Activated CD8-positive, alpha-beta T cell treated with anti-CD3 and anti-CD28 coated beads for 36 hours (primary cell): ENCODE measurements around the gene KISS1R. TPM values are rescaled to one million over a fixed set of nuclear protein-coding genes. Genes with fewer than 3 reads are reported as not detected.

Experiments
- ATAC-seq: fragments of 200-7000 bp; cut with Tn5 transposase; one replicate; pipeline ENCODE4 v1.10.0; 2021; ENCODE audit warnings: mild to moderate bottlenecking, moderate library complexity
- CTCF ChIA-PET: fragments of 350-600 bp; sonication (Branson Sonifier 250); formaldehyde crosslinking; loops from one replicate; lab custom pipeline; 2021; ENCODE audit warnings: antibody characterized with exemption; lab: Charles Lee
- POLR2A ChIA-PET: fragments of 350-600 bp; sonication (Branson Sonifier 250); formaldehyde crosslinking; loops from one replicate; lab custom pipeline; 2021; ENCODE audit warnings: antibody characterized with exemption; lab: Charles Lee
- DNase-seq: peaks from one replicate; pipeline ENCODE4 v3.0.0-alpha.2; 2020
- H3K27ac Mint-ChIP-seq: one replicate; pipeline ENCODE4 v1.8.0; 2021; ENCODE audit warnings: mild to moderate bottlenecking, mixed read lengths
- H3K27me3 Mint-ChIP-seq: one replicate; pipeline ENCODE4 v1.8.0; 2021; ENCODE audit warnings: mixed read lengths
- H3K36me3 Mint-ChIP-seq: one replicate; pipeline ENCODE4 v1.8.0; 2021; ENCODE audit warnings: low read depth, mixed read lengths
- H3K4me1 Mint-ChIP-seq: one replicate; pipeline ENCODE4 v1.8.0; 2021; ENCODE audit warnings: low read depth, mixed read lengths
- H3K4me3 Mint-ChIP-seq: one replicate; pipeline ENCODE4 v1.8.0; 2021; ENCODE audit warnings: mild to moderate bottlenecking, moderate library complexity, mixed read lengths
- H3K9me3 Mint-ChIP-seq: one replicate; pipeline ENCODE4 v1.8.0; 2021; ENCODE audit warnings: mixed read lengths
- CTCF ChIP-seq: fragments of 200-600 bp; IDR thresholded peaks from one replicate; pipeline ENCODE4 v1.8.0; 2022; ENCODE audit warnings: antibody characterized with exemption, mild to moderate bottlenecking
- intact Hi-C: fragments of 100-400 bp; cut with micrococcal nuclease; formaldehyde crosslinking; loops from one replicate; pipeline ENCODE4 v1.10.0; 2022
- total RNA-seq, 2 experiments: library from RNA; stranded (reverse); gene quantifications; one replicate each; pipeline ENCODE4 v1.2.3, GENCODE V29; 2021

KISS1R gene
- total RNA-seq, 2 experiments from 2014 or later, result 14.0 to 15.5 TPM

GRCh38 chr19:961866-962620 lies 44.9 kb downstream of the KISS1R start:
- Mint-ChIP-seq H3K27me3 (no peaks in the 10 kb centered on the region), H3K36me3 (peaks cover 11% of the 10 kb centered on the region), H3K27ac (no peak overlapping the region), H3K9me3 (no peaks in the 10 kb centered on the region), H3K4me3 (no peak overlapping the region), H3K4me1 (peaks cover 5% of the 10 kb centered on the region)
- no peak for ATAC-seq
- no peak for DNase-seq
- intact Hi-C loops, result no loop called here
- TF ChIP-seq CTCF, result no peak
- CTCF ChIA-PET, result interaction anchor here (1.2 kb wide), 1 partner anchor 99 kb away, joined by 3 read pairs; no protein-coding TSS in a partner anchor
- POLR2A ChIA-PET, result no interaction called here

- ATAC-seq (no peak), DNase-seq (no peak)
- no peak for TF ChIP-seq CTCF
- ChIA-PET CTCF (interaction anchor here (1.2 kb wide), 1 partner anchor 99 kb away, joined by 3 read pairs; no protein-coding TSS in a partner anchor), POLR2A (no interaction called here)
- Mint-ChIP-seq H3K9me3 (no peaks in the 10 kb centered on the region), H3K36me3 (peaks cover 11% of the 10 kb centered on the region), H3K27ac (no peak overlapping the region), H3K4me1 (peaks cover 5% of the 10 kb centered on the region), H3K4me3 (no peak overlapping the region), H3K27me3 (no peaks in the 10 kb centered on the region)
- intact Hi-C loops, result no loop called here
Observed at GRCh38 chr19:962683-963400, 45.7 kb downstream of the KISS1R start.

- ATAC-seq, result no peak
- CTCF ChIA-PET, result no interaction called here
- H3K27ac Mint-ChIP-seq, result no peak overlapping the region
- H3K27me3 Mint-ChIP-seq, result no peaks in the 10 kb centered on the region
- H3K36me3 Mint-ChIP-seq, result peaks cover 14% of the 10 kb centered on the region
- DNase-seq, result no peak
- intact Hi-C loops, result no loop called here
- no peak overlapping the region for H3K4me3 Mint-ChIP-seq
- POLR2A ChIA-PET, result interaction anchor here (1.5 kb wide), 1 partner anchor 28 kb away, joined by 3 read pairs; no protein-coding TSS in a partner anchor
- TF ChIP-seq CTCF, result no peak
- no peaks in the 10 kb centered on the region for H3K9me3 Mint-ChIP-seq
- peaks cover 3% of the 10 kb centered on the region for H3K4me1 Mint-ChIP-seq
Observed at GRCh38 chr19:963486-963951, 46.4 kb downstream of the KISS1R start.

- Mint-ChIP-seq H3K27ac (no peak overlapping the region), H3K4me3 (no peak overlapping the region)
- intact Hi-C loops, result no loop called here
Observed at GRCh38 chr19:964116-964520, 47.0 kb downstream of the KISS1R start.

More at GRCh38 chr19:964116-964520, 47.0 kb downstream of the KISS1R start:
- no peak for DNase-seq
- H3K27me3 Mint-ChIP-seq, result no peaks in the 10 kb centered on the region
- no peaks in the 10 kb centered on the region for H3K4me1 Mint-ChIP-seq
- POLR2A ChIA-PET, result interaction anchor here (1.5 kb wide), 1 partner anchor 28 kb away, joined by 3 read pairs; no protein-coding TSS in a partner anchor
- no peak for ATAC-seq
- peaks cover 14% of the 10 kb centered on the region for H3K36me3 Mint-ChIP-seq
- no peaks in the 10 kb centered on the region for H3K9me3 Mint-ChIP-seq
- CTCF ChIA-PET, result no interaction called here
- TF ChIP-seq CTCF, result no peak
